ENCODE results near the gene CATSPERD. TPM values are rescaled to one million over a fixed set of nuclear protein-coding genes. Genes with fewer than 3 reads are reported as not detected.
"Not testable (repeated sequence)": the region's sequence is repeated elsewhere in the genome, so short reads cannot be mapped to it uniquely, and the experiment has no call there.

The CATSPERD gene
- total RNA-seq, 1 donor from 2014 or later, result not detected

- DNase-seq (ENCODE audit: low read depth), result no peak
- no peak overlapping the region for H3K4me3 ChIP-seq (ENCODE audit: low read depth, low read length)
- TF ChIP-seq CTCF (conservative IDR thresholded peaks at IDR 0.05; ENCODE audit: low read depth, low read length), result no peak
Observed at GRCh38 chr19:5696196-5697021, 24.0 kb upstream of the CATSPERD start.

GRCh38 chr19:5697022-5697889, 23.2 kb upstream of the CATSPERD start:
- no peak overlapping the region for H3K4me3 ChIP-seq (ENCODE audit: low read depth, low read length)
- no peak for DNase-seq (ENCODE audit: low read depth)
- TF ChIP-seq CTCF (conservative IDR thresholded peaks at IDR 0.05; ENCODE audit: low read depth, low read length), result no peak

GRCh38 chr19:5697890-5698634, 22.4 kb upstream of the CATSPERD start:
- no peak for TF ChIP-seq CTCF (conservative IDR thresholded peaks at IDR 0.05; ENCODE audit: low read depth, low read length)
- DNase-seq (ENCODE audit: low read depth), result no peak
- no peak overlapping the region for H3K4me3 ChIP-seq (ENCODE audit: low read depth, low read length)

- no peak for DNase-seq (ENCODE audit: low read depth)
- no peak for TF ChIP-seq CTCF (conservative IDR thresholded peaks at IDR 0.05; ENCODE audit: low read depth, low read length)
- no peak overlapping the region for H3K4me3 ChIP-seq (ENCODE audit: low read depth, low read length)
Observed at GRCh38 chr19:5698635-5699422, 21.6 kb upstream of the CATSPERD start.

- TF ChIP-seq CTCF (conservative IDR thresholded peaks at IDR 0.05; ENCODE audit: low read depth, low read length), result no peak
- H3K4me3 ChIP-seq (ENCODE audit: low read depth, low read length), result no peak overlapping the region
- no peak for DNase-seq (ENCODE audit: low read depth)
Observed at GRCh38 chr19:5700455-5701092, 19.9 kb upstream of the CATSPERD start.

- H3K4me3 ChIP-seq (ENCODE audit: low read depth, low read length); DNase-seq (ENCODE audit: low read depth): not testable (repeated sequence)
Observed at GRCh38 chr19:5702053-5702410, 18.4 kb upstream of the CATSPERD start.
